Activated naive CD4-positive, alpha-beta T cell treated with anti-CD3 and anti-CD28 coated beads, Interleukin-2, amount 10 ng/mL, durations not matched to agents 5 hours and 36 hours (primary cell): ENCODE measurements around the gene PPP4R4. TPM values are rescaled to one million over a fixed set of nuclear protein-coding genes. Genes with fewer than 3 reads are reported as not detected.

Experiments used
- total RNA-seq, 2 experiments: library from RNA; stranded (reverse); gene quantifications; one replicate each; pipeline ENCODE4 v1.2.3, GENCODE V29; 2021

PPP4R4 gene, protein sequence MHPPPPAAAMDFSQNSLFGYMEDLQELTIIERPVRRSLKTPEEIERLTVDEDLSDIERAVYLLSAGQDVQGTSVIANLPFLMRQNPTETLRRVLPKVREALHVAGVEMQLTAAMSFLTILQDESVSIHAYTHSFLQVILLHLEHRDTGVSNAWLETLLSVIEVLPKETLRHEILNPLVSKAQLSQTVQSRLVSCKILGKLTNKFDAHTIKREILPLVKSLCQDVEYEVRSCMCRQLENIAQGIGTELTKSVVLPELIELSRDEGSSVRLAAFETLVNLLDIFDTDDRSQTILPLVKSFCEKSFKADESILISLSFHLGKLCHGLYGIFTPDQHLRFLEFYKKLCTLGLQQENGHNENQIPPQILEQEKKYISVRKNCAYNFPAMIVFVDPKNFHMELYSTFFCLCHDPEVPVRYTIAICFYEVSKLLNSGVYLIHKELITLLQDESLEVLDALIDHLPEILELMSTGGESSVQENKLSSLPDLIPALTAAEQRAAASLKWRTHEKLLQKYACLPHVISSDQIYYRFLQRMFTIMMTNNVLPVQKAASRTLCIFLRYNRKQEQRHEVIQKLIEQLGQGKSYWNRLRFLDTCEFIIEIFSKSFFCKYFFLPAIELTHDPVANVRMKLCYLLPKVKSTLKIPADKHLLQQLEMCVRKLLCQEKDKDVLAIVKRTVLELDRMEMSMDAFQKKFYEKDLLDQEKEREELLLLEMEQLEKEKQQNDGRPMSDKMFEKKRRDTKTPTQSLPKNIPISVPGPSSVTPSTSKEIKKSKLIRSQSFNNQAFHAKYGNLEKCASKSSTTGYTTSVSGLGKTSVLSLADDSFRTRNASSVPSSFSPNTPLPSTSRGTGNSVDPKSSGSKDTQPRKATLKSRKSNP
- total RNA-seq: 1 to 10 TPM; 2.6 to 3.0 TPM

DNA sequence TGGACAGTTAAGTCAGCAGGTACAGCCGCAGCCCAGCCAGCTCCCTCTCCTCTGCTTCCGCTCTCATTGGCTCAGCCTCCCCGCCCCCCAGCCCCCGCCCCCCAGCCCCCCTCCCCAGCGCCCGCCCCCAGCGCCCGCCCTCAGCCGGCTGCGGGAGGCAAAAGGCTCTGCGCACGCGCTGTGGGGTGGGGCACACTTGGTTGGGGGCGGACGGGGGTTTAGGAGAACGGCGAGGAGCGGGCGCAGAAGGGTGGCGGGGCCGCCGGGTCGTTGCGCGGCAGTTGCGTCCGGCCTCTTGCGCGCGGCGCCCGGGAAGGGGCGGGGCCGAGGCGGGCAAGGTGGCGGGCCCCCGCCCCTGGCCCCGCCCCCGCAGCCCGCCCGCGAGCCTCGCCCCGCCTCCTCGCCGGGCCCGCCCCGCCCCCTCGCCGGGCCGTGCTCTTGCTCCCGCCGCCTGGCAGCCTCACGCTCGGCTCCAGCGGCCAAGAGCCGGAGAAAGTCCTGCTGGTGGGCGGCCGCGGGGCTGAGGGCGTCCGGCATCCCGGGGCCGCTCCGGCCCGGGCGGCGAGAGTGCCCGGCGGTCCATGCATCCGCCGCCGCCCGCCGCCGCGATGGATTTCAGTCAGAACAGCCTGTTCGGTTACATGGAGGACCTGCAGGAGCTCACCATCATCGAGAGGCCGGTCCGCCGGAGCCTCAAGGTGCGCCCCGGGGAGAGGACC lies at the start of gene PPP4R4:
PPP4R4 (plus strand) TSS at position 438 of the 719 bp plus-strand sequence; CDS start at position 582, 144 bp downstream.

DNA sequence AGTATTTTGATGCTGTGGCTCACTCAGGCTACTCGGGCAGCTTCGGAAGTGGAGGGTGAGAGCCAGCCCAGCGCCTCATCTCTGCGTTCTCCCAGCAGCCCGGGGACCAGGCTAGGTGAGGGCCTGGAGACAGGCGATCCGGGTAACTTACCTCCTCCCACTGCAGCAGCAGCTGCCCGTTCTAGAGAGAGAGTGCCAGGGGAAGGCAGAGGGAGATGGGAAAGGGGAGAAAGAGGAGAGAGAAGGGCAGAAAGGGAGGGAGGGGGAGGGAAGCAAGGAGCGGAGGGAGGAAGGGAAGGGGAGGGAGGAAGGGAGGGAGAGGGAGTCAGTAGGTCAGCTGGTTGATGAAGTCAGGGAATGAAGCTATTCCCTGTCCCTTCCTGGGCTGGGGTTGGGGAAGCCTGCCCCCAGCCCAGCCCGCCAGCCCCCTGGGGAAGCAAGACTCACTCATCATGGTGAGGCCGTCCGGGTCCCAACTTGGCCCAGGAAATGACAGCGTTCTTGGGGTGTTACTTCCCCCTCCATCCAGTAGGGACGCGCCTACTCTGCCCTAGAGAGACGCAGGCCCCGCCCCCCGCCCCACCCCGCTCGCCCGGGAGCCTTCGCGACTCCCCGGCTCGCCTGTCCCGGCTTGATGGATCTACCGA lies 44.9 kb upstream of the PPP4R4 start, which contains the start of gene IFI27L2:
IFI27L2 (minus strand) TSS at position 494 of the 647 bp plus-strand sequence; CDS start at position 454, 40 bp downstream.

DNA sequence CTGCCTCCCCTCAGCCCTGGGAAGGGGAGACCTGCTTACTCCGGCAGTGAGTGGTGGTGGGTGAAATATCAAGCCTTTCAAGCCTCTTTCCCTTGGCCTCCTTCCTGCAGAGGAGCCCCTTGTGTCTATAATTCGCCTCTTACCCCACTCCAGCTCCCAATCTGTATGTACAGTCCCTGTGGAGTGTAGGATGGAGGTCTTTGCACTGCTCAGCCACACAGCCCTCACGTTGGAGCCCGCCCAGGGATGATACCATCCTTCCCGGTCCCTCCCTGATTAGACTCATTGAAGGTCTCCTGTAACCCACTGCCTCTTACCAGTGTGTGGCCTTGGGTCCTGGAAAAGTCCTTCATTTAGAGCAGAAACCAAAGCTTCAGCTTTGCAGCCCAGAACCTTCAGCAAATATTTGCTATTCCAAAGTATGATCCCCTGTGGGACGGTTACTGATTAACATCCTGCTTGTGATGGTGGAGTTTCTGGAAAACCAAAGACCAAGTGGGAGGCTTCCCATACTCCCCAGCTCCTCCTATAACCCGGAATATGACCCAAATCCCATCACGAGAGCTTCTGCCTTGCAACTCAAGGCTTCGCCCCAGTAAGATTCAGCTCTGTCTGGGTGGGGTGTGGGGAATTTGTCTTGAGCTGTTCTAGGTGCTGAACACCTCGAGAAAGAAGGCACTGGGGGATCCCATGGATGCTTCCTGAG lies 118.9 kb downstream of the PPP4R4 start, which contains the start of gene SERPINA10:
SERPINA10 (minus strand) TSS at position 397 of the 706 bp plus-strand sequence. CDS start 2,675 bp downstream, outside the sequence.

DNA sequence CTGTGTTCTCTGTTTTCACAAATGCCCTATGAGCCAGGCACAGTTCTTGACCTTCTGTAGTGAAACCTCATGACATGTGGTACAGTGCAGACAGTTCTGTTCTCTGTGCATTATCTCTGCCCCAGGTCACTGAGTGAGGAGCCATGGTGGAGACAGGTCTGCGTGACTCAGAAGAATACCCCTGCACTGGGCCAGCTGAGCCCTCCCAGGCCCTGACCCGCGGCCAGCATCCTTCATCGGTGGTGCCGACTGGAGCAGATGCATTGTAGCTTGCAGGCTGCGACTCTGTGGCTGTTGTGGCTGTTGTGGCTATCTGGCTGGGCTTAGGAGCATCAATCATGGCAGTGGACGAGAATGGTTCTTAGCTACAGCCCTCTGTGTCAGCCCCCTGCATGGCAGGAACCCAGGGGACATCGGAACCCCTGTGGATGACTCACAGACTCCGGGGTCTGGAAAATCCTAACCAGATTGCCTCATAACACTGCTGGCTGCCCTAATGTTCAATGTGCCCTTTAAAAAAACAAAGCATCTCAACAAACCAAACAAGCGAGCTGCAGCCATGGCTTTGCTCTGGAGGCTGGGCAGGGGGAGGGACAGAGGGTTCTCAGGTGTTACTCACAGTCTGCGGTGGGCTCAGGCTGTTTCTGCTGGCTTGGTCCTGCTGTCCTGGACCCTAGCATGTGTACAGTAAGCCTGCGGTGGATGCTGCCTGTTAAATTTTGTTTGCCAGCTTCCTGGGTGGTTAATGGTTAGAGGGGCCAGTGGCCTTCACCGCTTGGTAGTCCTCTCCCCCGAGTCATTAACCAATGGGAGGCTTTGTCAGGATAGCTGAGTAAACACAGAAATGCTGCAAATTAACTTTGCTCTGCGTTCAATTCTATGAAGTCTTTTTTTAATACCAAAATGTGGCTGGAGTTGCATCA lies 148.8 kb downstream of the PPP4R4 start, which contains the start of gene SERPINA6:
SERPINA6 (minus strand) TSS at position 689 of the 923 bp plus-strand sequence. CDS start 8,688 bp downstream, outside the sequence.

Other genes starting within 250 kb of the PPP4R4 start
- gene FAM181A, start 247.0 kb upstream of the PPP4R4 start, total RNA-seq: not detected
- 10 to 100 TPM; 22.9 to 24.2 TPM for gene ASB2, start 197.8 kb upstream of the PPP4R4 start, total RNA-seq
- not detected for gene CCDC197, start 177.0 kb upstream of the PPP4R4 start, total RNA-seq
- gene OTUB2, start 148.0 kb upstream of the PPP4R4 start, total RNA-seq: 1 to 10 TPM; 1.8 to 2.4 TPM
- 100 to 1,000 TPM; 198 to 201 TPM for gene DDX24, start 93.1 kb upstream of the PPP4R4 start, total RNA-seq
- gene IFI27L1, start 93.0 kb upstream of the PPP4R4 start, total RNA-seq: 10 to 100 TPM; 25.3 to 25.7 TPM
- 1 to 10 TPM; 1.6 to 3.4 TPM for gene IFI27, start 63.6 kb upstream of the PPP4R4 start, total RNA-seq
- gene IFI27L2, start 44.7 kb upstream of the PPP4R4 start, total RNA-seq: 10 to 100 TPM; 82.9 to 87.0 TPM
- not detected for gene SERPINA10, start 118.9 kb downstream of the PPP4R4 start, total RNA-seq
- not detected for gene SERPINA6, start 149.0 kb downstream of the PPP4R4 start, total RNA-seq
- gene SERPINA2, start 192.4 kb downstream of the PPP4R4 start, total RNA-seq: not detected
- under 1 TPM in 1 of 2 experiments, not detected in 1; 0.14 TPM for gene SERPINA1, start 214.3 kb downstream of the PPP4R4 start, total RNA-seq